IMR-90 (cell line): ENCODE data around the gene P2RY2. TPM values are rescaled to one million over a fixed set of nuclear protein-coding genes. Genes with fewer than 3 reads are reported as not detected.

ENCODE experiments used
- ATAC-seq: fragments of 200-7000 bp; cut with Tn5 transposase; 2 replicates; pipeline ENCODE4 v1.9.1; 2020; ENCODE audit warnings: low read depth, mild to moderate bottlenecking, moderate library complexity
- BruUV-seq: library from RNA; stranded (reverse); fragments of 400-500 nt; replicated peaks from 2 replicates; lab custom pipeline; 2021; lab: Mats Ljungman, UMichigan
- CTCF ChIA-PET: fragments of 300-600 bp; formaldehyde crosslinking; extraction: SDS; loops from one replicate; lab custom pipeline; 2021; ENCODE audit warnings: antibody characterized with exemption; lab: Yijun Ruan, JAX
- POLR2A ChIA-PET: fragments of 300-600 bp; sonication (Branson Sonifier 250); formaldehyde crosslinking; loops from one replicate; lab custom pipeline; 2022; ENCODE audit warnings: antibody characterized with exemption; ENCODE audit not compliant: unreplicated experiment; lab: Charles Lee
- DNase-seq: peaks from one replicate; pipeline ENCODE4 v3.0.0; 2013
- H2AFZ ChIP-seq: replicated peaks from 2 replicates; pipeline ENCODE3; 2013; ENCODE audit warnings: low read length, mild to moderate bottlenecking; ENCODE audit not compliant: poor library complexity
- H2AK5ac ChIP-seq: 2 replicates; pipeline ENCODE4 v1.6.1; 2013; ENCODE audit warnings: low read depth, low read length, inconsistent platforms
- H2AK9ac ChIP-seq: replicated peaks from 2 replicates; pipeline ENCODE3; 2013; ENCODE audit warnings: mild to moderate bottlenecking, low read depth, low read length, moderate library complexity; ENCODE audit not compliant: poor library complexity
- H2BK120ac ChIP-seq: 2 replicates; pipeline ENCODE4 v1.6.1; 2013; ENCODE audit warnings: low read depth, low read length, inconsistent platforms
- H2BK15ac ChIP-seq: 3 replicates; pipeline ENCODE4 v1.6.1; 2013; ENCODE audit warnings: low read depth, low read length, inconsistent platforms
- H2BK20ac ChIP-seq: 2 replicates; pipeline ENCODE4 v1.6.1; 2013; ENCODE audit warnings: low read depth, mild to moderate bottlenecking, inconsistent platforms, low read length, moderate library complexity
- H2BK5ac ChIP-seq: 2 replicates; pipeline ENCODE4 v1.6.1; 2013; ENCODE audit warnings: mild to moderate bottlenecking, low read depth, low read length, inconsistent platforms; ENCODE audit not compliant: poor library complexity, severe bottlenecking
- H3K14ac ChIP-seq: replicated peaks from 2 replicates; pipeline ENCODE4 v1.6.1; 2013; ENCODE audit warnings: low read depth, low read length, inconsistent platforms
- H3K18ac ChIP-seq: 2 replicates; pipeline ENCODE4 v1.6.1; 2013; ENCODE audit warnings: low read depth, low read length, control low read depth
- H3K23ac ChIP-seq: 2 replicates; pipeline ENCODE4 v1.6.1; 2013; ENCODE audit warnings: low read depth, low read length, inconsistent platforms
- H3K27ac ChIP-seq: 2 replicates; pipeline ENCODE4 v1.5.1; 2013; ENCODE audit warnings: mild to moderate bottlenecking, control low read depth, low read length; ENCODE audit not compliant: insufficient read depth
- H3K27me3 ChIP-seq: 2 replicates; pipeline ENCODE4 v1.6.1; 2013; ENCODE audit warnings: low read length; ENCODE audit not compliant: control insufficient read depth, insufficient read depth
- H3K36me3 ChIP-seq: 2 replicates; pipeline ENCODE4 v1.6.1; 2013; ENCODE audit warnings: low read length, mixed read lengths; ENCODE audit not compliant: control insufficient read depth, insufficient read depth
- H3K4ac ChIP-seq: 2 replicates; pipeline ENCODE4 v1.6.1; 2013; ENCODE audit warnings: low read depth, low read length, inconsistent platforms
- H3K4me1 ChIP-seq: 2 replicates; pipeline ENCODE4 v1.6.1; 2013; ENCODE audit warnings: low read length, mixed read lengths; ENCODE audit not compliant: control insufficient read depth, insufficient read depth
- H3K4me2 ChIP-seq: 2 replicates; pipeline ENCODE4 v1.6.1; 2013; ENCODE audit warnings: low read depth, mild to moderate bottlenecking, control low read depth, low read length, moderate library complexity
- H3K4me3 ChIP-seq: 2 replicates; pipeline ENCODE4 v1.5.1; 2013; ENCODE audit warnings: low read depth, mild to moderate bottlenecking, control low read depth, low read length, moderate library complexity; ENCODE audit not compliant: insufficient read depth
- H3K56ac ChIP-seq: 2 replicates; pipeline ENCODE4 v1.6.1; 2013; ENCODE audit warnings: low read length, inconsistent platforms; ENCODE audit not compliant: insufficient read depth; ENCODE audit errors: extremely low read depth
- H3K79me1 ChIP-seq, 2 experiments: 2 replicates each; pipeline ENCODE4 v1.6.1; 2013; ENCODE audit warnings: low read length in 2 of 2, inconsistent platforms in 1 of 2, low read depth in 1 of 2
- H3K9ac ChIP-seq: 2 replicates; pipeline ENCODE4 v1.6.1; 2013; ENCODE audit warnings: low read depth, low read length, control low read depth
- H3K9me1 ChIP-seq: 2 replicates; pipeline ENCODE4 v1.6.1; 2013; ENCODE audit warnings: low read length, inconsistent platforms; ENCODE audit not compliant: insufficient read depth
- H3K9me3 ChIP-seq: 2 replicates; pipeline ENCODE4 v1.6.1; 2013; ENCODE audit warnings: low read length; ENCODE audit not compliant: control insufficient read depth, insufficient read depth
- H4K20me1 ChIP-seq: 2 replicates; pipeline ENCODE4 v1.6.1; 2013; ENCODE audit warnings: low read length, inconsistent platforms; ENCODE audit not compliant: insufficient read depth
- H4K5ac ChIP-seq: 2 replicates; pipeline ENCODE4 v1.6.1; 2013; ENCODE audit warnings: mild to moderate bottlenecking, low read depth, low read length, control low read depth
- H4K8ac ChIP-seq, 2 experiments: 2 replicates each; pipeline ENCODE4 v1.6.1; 2013; ENCODE audit warnings: low read depth in 2 of 2, low read length in 2 of 2, control low read depth in 1 of 2, inconsistent platforms in 1 of 2
- H4K91ac ChIP-seq: 2 replicates; pipeline ENCODE4 v1.6.1; 2013; ENCODE audit warnings: low read depth, low read length, inconsistent platforms; ENCODE audit not compliant: insufficient read depth
- BHLHE40 ChIP-seq: fragments of 150-350 bp; IDR thresholded peaks from 2 replicates; pipeline ENCODE4 v1.6.1; 2016; ENCODE audit warnings: mild to moderate bottlenecking, low read depth, low read length
- CEBPB ChIP-seq: IDR thresholded peaks from 2 replicates; pipeline ENCODE4 v1.6.1; 2012; ENCODE audit warnings: low read depth, low read length, improper control_type of control experiment
- CHD1 ChIP-seq: IDR thresholded peaks from 2 replicates; pipeline ENCODE4 v1.6.1; 2012; ENCODE audit warnings: low read depth, low read length, improper control_type of control experiment
- MAFK ChIP-seq: IDR thresholded peaks from 2 replicates; pipeline ENCODE4 v1.6.1; 2012; ENCODE audit warnings: low read depth, low read length, improper control_type of control experiment
- NFE2L2 ChIP-seq: fragments of 150-350 bp; IDR thresholded peaks from 2 replicates; pipeline ENCODE4 v1.6.1; 2016; ENCODE audit warnings: low read depth, mild to moderate bottlenecking, low read length
- RCOR1 ChIP-seq: IDR thresholded peaks from 2 replicates; pipeline ENCODE4 v1.6.1; 2012; ENCODE audit warnings: mild to moderate bottlenecking, low read length, improper control_type of control experiment; ENCODE audit not compliant: insufficient replicate concordance
- SMC3 ChIP-seq: fragments of 150-350 bp; IDR thresholded peaks from 2 replicates; pipeline ENCODE4 v1.6.1; 2016; ENCODE audit warnings: low read depth, mild to moderate bottlenecking, antibody characterized with exemption, low read length, moderate library complexity
- USF2 ChIP-seq: fragments of 150-350 bp; IDR thresholded peaks from 2 replicates; pipeline ENCODE4 v1.6.1; 2017; ENCODE audit warnings: mild to moderate bottlenecking, antibody characterized with exemption, low read length, low read depth
- WGBS, 2 experiments: methylation state at CpG; one replicate each; pipeline versions ENCODE4 v1.1.5 to v1.1.7; 2013; ENCODE audit warnings: missing lambda C conversion rate in 2 of 2; ENCODE audit not compliant: insufficient read length in 1 of 2; ENCODE audit errors: extremely low coverage in 2 of 2; 5-methylcytosine and 5-hydroxymethylcytosine counted together
- dilution Hi-C: fragments of 300-500 bp; cut with HindIII; formaldehyde crosslinking; loops from one replicate; pipeline ENCODE4 v1.14.3; 2018; ENCODE audit warnings: low sequenced_read_pairs; ENCODE audit not compliant: unreplicated experiment
- in situ Hi-C: fragments of 300-500 bp; cut with MboI; formaldehyde crosslinking; loops from 3 replicates; pipeline ENCODE4 v1.14.3; 2019; ENCODE audit warnings: low sequenced_read_pairs, inconsistent platforms, mixed read lengths
- intact Hi-C: fragments of 100-400 bp; cut with micrococcal nuclease; formaldehyde crosslinking; loops from 2 replicates; pipeline ENCODE4 v1.10.0; 2022
- polyA plus RNA-seq, 3 experiments: library from polyadenylated mRNA; depleted of rRNA; stranded (reverse); fragments of >200 nt; gene quantifications; 2 replicates each; pipeline ENCODE4 v1.2.3, GENCODE V29; 2012; ENCODE audit warnings: low replicate concordance in 1 of 3
- total RNA-seq: library from RNA; depleted of rRNA; stranded (reverse); fragments of >200 nt; gene quantifications from 2 replicates; pipeline ENCODE4 v1.2.3, GENCODE V29; 2012

Gene P2RY2
- total and polyA plus RNA-seq, 2 of the 4 experiments (the other 2 are of a cell fraction) = not detected

- DNase-seq = no peak
- Histone ChIP-seq H3K79me1 (no peaks in the 10 kb centered on the region), H3K9me1 (peaks cover 19% of the 10 kb centered on the region), H4K91ac (no peak overlapping the region), H3K27me3 (peaks cover 5% of the 10 kb centered on the region; the same call in 1 of the 2 replicates), H3K4me3 (no peak overlapping the region), H4K8ac (no peak overlapping the region), H3K56ac (no peak overlapping the region), H3K4ac (no peak overlapping the region), H2BK5ac (no peak overlapping the region), H2BK120ac (no peak overlapping the region), H2AFZ (no peak overlapping the region), H4K5ac (no peak overlapping the region), H3K14ac (no peak overlapping the region), H2AK5ac (no peak overlapping the region), H3K36me3 (no peaks in the 10 kb centered on the region), H3K4me2 (no peak overlapping the region), H3K9me3 (no peaks in the 10 kb centered on the region), H3K18ac (no peak overlapping the region), H3K9ac (no peak overlapping the region), H3K27ac (no peak overlapping the region), H3K23ac (no peak overlapping the region), H2BK20ac (no peak overlapping the region), H3K4me1 (peaks cover 7% of the 10 kb centered on the region), H2BK15ac (no peak overlapping the region), H2AK9ac (no peak overlapping the region), H4K20me1 (no peaks in the 10 kb centered on the region)
- in situ Hi-C loops = loop anchor here (5.0 kb wide), 1 partner anchor 98 kb away; no protein-coding TSS in a partner anchor
- no TSS peak for BruUV-seq
- POLR2A ChIA-PET = no interaction called here
- 88% methylated on average over 4 of the region's 8 CpGs; no CpG with 5 or more reads in 1 of the 2 experiments for WGBS, 2 experiments
- dilution Hi-C loops = no loop called here
- CTCF ChIA-PET = interaction anchor here (0.7 kb wide), 1 partner anchor 9 kb away, joined by 3 read pairs; no protein-coding TSS in a partner anchor
- intact Hi-C loops = no loop called here
- no peak for TF ChIP-seq CHD1
- no peak for TF ChIP-seq USF2
- TF ChIP-seq BHLHE40 = no peak
- TF ChIP-seq MAFK = no peak
- no peak for TF ChIP-seq SMC3
- TF ChIP-seq NFE2L2 = no peak
- no peak for TF ChIP-seq CEBPB
- no peak for TF ChIP-seq RCOR1
- ATAC-seq = no peak
These were observed 28.8 kb upstream of the P2RY2 start for GRCh38 chr11:73189315-73189714.
